Effector memory CD4-positive, alpha-beta T cell (primary cell): Measurements from ENCODE around the gene LACTBL1.

Experiments used
- DNase-seq, 3 donors: peaks; one replicate each; pipeline ENCODE4 v3.0.0-alpha.2; 2020
- H3K27ac ChIP-seq: 2 replicates; pipeline ENCODE4 v1.7.0; 2013; ENCODE audit warnings: mild to moderate bottlenecking, low read length, moderate library complexity; ENCODE audit not compliant: insufficient read depth, poor library complexity, severe bottlenecking
- H3K27me3 ChIP-seq: replicated peaks from 2 replicates; pipeline ENCODE4 v1.7.0; 2013; ENCODE audit warnings: mild to moderate bottlenecking, low read length; ENCODE audit not compliant: insufficient read depth, control insufficient read depth, poor library complexity, severe bottlenecking
- H3K36me3 ChIP-seq: 2 replicates; pipeline ENCODE4 v1.7.0; 2013; ENCODE audit warnings: mild to moderate bottlenecking, low read length, moderate library complexity; ENCODE audit not compliant: control insufficient read depth, insufficient read depth
- H3K4me1 ChIP-seq: 2 replicates; pipeline ENCODE4 v1.7.0; 2013; ENCODE audit warnings: low read length, mild to moderate bottlenecking; ENCODE audit not compliant: control insufficient read depth, insufficient read depth, poor library complexity, severe bottlenecking
- H3K4me3 ChIP-seq: 2 replicates; pipeline ENCODE4 v1.7.0; 2013; ENCODE audit warnings: low read length, low read depth, mild to moderate bottlenecking; ENCODE audit not compliant: insufficient read depth, poor library complexity, severe bottlenecking
- H3K9me3 ChIP-seq: 2 replicates; pipeline ENCODE4 v1.7.0; 2013; ENCODE audit warnings: mild to moderate bottlenecking, low read length, moderate library complexity; ENCODE audit not compliant: control insufficient read depth

The LACTBL1 gene

GRCh38 chr1:22921452-22922126, 51.1 kb downstream of the LACTBL1 start:
- no peaks in the 10 kb centered on the region for H3K27me3 ChIP-seq
- no peaks in the 10 kb centered on the region for H3K9me3 ChIP-seq
- H3K4me1 ChIP-seq: no peaks in the 10 kb centered on the region
- no peak for DNase-seq
- H3K27ac ChIP-seq: no peak overlapping the region
- no peaks in the 10 kb centered on the region for H3K36me3 ChIP-seq
- H3K4me3 ChIP-seq: no peak overlapping the region

- DNase-seq: no peak
- H3K9me3 ChIP-seq: no peaks in the 10 kb centered on the region
- H3K27ac ChIP-seq: no peak overlapping the region
- H3K4me1 ChIP-seq: no peaks in the 10 kb centered on the region
- H3K4me3 ChIP-seq: no peak overlapping the region
- no peaks in the 10 kb centered on the region for H3K36me3 ChIP-seq
- H3K27me3 ChIP-seq: no peaks in the 10 kb centered on the region
Observed at GRCh38 chr1:22920734-22921451, 51.8 kb downstream of the LACTBL1 start.

DNA sequence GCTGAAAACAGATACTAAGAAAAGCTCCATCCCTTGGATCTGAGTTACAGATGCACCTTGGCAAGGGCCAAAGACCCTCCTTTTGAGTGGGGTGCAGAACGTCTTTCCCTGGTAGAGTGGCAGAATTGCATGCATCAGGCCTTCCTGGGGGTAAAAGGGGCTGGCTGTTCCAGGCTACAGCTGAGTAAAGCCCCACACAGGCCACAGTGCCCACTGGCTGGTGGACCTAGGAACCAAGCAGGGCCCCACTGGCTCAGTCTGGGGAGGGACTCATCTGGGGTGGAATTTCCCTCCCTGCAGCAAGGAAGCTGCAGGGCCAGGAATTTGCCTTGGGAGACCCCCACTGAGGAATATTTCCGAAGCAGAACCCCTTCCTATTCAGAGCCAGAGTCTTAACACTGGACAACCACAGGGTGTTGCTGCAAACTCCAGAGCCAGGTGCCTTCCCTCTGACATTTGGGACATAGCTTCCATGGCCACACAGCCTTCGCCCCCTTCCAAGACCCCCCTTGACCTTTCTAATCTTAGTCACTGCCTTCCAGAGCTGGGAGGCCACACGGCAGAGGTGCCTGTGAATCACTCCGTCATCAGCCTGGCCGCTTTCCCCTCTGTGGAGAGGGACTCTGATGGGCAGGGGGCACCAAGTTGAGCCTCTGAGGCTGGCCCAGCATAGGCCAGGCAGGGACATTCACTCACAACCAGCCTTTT, 52.5 kb downstream of the LACTBL1 start:
- H3K36me3 ChIP-seq: no peaks in the 10 kb centered on the region
- H3K4me3 ChIP-seq: no peak overlapping the region
- no peak for DNase-seq
- H3K27ac ChIP-seq: no peak overlapping the region
- no peaks in the 10 kb centered on the region for H3K27me3 ChIP-seq
- no peaks in the 10 kb centered on the region for H3K4me1 ChIP-seq
- H3K9me3 ChIP-seq: no peaks in the 10 kb centered on the region

DNA sequence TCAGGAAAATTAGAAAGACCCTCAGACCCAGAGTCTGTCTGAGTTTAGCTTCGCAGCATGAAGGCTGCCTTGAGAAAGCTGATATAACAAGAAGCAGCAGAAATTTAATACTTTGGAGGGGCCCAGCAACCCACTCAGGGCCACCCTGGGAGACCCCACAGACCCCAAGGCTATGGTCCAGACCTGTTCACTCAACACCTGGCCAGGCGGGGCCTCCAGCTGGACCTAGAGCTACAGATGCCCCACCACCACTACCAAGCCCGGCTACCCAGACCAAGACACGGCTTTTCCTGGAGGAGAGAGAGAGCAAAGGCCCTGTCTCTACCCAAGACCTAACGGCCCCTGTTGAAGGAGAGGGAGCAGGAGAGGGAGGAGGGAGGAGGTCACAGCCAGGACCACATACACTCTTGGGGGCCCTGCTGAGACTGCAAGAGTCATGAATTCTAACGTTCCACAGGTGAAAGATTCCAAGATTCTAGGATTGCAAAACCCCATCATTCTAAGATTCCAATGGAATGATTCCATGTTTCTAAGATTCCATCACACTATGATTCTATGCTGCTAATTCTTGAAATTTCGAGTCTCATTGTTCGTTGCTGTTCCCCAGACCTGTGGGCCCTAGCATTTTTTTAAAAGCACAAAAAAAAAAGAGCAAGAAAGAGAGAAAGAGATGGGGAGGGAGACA, 53.2 kb downstream of the LACTBL1 start:
- no peaks in the 10 kb centered on the region for H3K9me3 ChIP-seq
- H3K4me3 ChIP-seq: no peak overlapping the region
- H3K4me1 ChIP-seq: no peaks in the 10 kb centered on the region
- DNase-seq: no peak
- no peaks in the 10 kb centered on the region for H3K27me3 ChIP-seq
- no peak overlapping the region for H3K27ac ChIP-seq
- no peaks in the 10 kb centered on the region for H3K36me3 ChIP-seq

- no peak overlapping the region for H3K4me3 ChIP-seq
- H3K27ac ChIP-seq: no peak overlapping the region
- no peaks in the 10 kb centered on the region for H3K27me3 ChIP-seq
- H3K36me3 ChIP-seq: no peaks in the 10 kb centered on the region
- DNase-seq: no peak
- H3K4me1 ChIP-seq: no peaks in the 10 kb centered on the region
- H3K9me3 ChIP-seq: no peaks in the 10 kb centered on the region
Observed at GRCh38 chr1:22918644-22919043, 54.0 kb downstream of the LACTBL1 start.

DNA sequence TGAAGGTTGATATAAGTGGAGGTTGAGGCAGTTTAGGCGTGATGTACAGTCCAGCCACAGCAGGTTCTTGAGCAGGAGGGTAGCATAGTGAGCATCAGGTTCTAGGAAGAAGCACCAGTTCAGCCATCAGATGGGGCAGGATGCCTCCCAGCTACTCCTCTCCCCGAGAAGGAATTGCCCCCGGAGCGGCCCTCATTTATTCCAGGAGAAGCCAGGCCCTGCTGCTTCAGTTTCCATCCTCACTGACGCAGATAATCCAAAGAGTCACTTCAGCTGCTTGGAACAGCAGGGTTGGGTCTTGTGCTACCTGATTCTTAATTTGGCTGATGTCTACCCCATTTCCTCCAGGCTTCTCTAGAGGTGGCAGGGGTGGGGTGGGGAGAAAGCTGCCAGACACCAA, 54.7 kb downstream of the LACTBL1 start:
- H3K9me3 ChIP-seq: no peaks in the 10 kb centered on the region
- no peak overlapping the region for H3K4me3 ChIP-seq
- H3K36me3 ChIP-seq: no peaks in the 10 kb centered on the region
- no peaks in the 10 kb centered on the region for H3K27me3 ChIP-seq
- no peaks in the 10 kb centered on the region for H3K4me1 ChIP-seq
- DNase-seq: no peak
- no peak overlapping the region for H3K27ac ChIP-seq

DNA sequence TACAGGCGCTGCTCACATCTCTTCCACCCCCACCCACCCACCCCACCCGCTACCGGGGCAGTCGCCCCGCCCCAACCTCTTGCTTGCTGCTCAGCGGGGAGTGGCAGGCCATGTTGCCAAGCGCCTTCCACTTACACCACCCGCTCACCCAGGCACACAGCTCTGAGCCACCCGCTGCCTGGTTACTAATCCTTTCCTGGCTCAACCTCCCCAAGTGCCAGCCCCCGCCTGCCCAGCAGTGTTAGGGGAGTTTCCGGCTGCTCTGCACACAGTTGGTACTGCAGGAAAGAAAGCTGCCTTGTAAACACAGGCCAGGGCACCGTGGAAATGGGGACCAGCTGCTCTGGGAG, 56.2 kb downstream of the LACTBL1 start:
- Histone ChIP-seq H3K4me1 (no peaks in the 10 kb centered on the region), H3K27ac (no peak overlapping the region), H3K9me3 (no peaks in the 10 kb centered on the region), H3K27me3 (no peaks in the 10 kb centered on the region), H3K4me3 (no peak overlapping the region), H3K36me3 (no peaks in the 10 kb centered on the region)
- no peak for DNase-seq

- Histone ChIP-seq H3K4me1 (no peaks in the 10 kb centered on the region), H3K4me3 (no peak overlapping the region)
Observed at GRCh38 chr1:22915816-22916470, 56.7 kb downstream of the LACTBL1 start.

DNA sequence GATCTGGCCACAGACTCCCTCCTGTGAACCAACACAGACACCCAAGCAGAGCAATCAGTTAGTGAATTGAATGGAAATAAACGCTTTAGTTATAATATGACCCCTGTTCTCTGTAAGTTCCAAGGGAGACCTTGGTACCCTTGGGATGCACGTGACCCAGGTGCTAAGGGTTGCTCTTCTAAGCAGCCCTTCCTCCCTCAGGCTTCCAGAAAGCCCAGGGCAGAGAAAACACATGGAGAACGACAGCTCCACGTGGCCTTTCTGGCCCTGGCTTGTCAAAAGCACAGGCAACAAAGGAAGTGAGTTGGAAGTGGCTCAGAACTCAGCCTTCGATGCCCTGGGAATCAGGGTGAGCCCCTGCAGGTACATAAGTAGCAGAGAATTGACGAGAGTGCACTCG, 57.4 kb downstream of the LACTBL1 start:
- no peaks in the 10 kb centered on the region for H3K4me1 ChIP-seq
- no peak for DNase-seq
- no peaks in the 10 kb centered on the region for H3K9me3 ChIP-seq
- no peak overlapping the region for H3K27ac ChIP-seq
- H3K36me3 ChIP-seq: no peaks in the 10 kb centered on the region
- H3K27me3 ChIP-seq: no peaks in the 10 kb centered on the region
- H3K4me3 ChIP-seq: no peak overlapping the region

More at GRCh38 chr1:22915816-22916470, 56.7 kb downstream of the LACTBL1 start:
- Histone ChIP-seq H3K36me3 (no peaks in the 10 kb centered on the region), H3K27ac (no peak overlapping the region), H3K27me3 (no peaks in the 10 kb centered on the region), H3K9me3 (no peaks in the 10 kb centered on the region)
- DNase-seq: no peak
